Activated T-cell treated with anti-CD3 and anti-CD28 coated beads, Interleukin-2, amount 50 U/mL, for 4 hours (primary cell): ENCODE measurements around the gene ACBD6. TPM values are rescaled to one million over a fixed set of nuclear protein-coding genes. Genes with fewer than 3 reads are reported as not detected.

ENCODE experiments used
- ATAC-seq, 2 donors: fragments of 200-7000 bp; cut with Tn5 transposase; one replicate each; pipeline ENCODE4 v1.10.0; 2021
- DNase-seq: peaks from one replicate; pipeline ENCODE4 v3.0.0-alpha.2; 2020
- H3K27me3 Mint-ChIP-seq: one replicate; pipeline ENCODE4 v1.8.0; 2021; ENCODE audit warnings: low read depth, mixed read lengths
- H3K36me3 Mint-ChIP-seq: one replicate; pipeline ENCODE4 v1.8.0; 2022; ENCODE audit warnings: mixed read lengths; ENCODE audit not compliant: insufficient read depth
- H3K4me1 Mint-ChIP-seq: one replicate; pipeline ENCODE4 v1.8.0; 2021; ENCODE audit warnings: low read depth, mixed read lengths
- H3K4me3 Mint-ChIP-seq: one replicate; pipeline ENCODE4 v1.8.0; 2021; ENCODE audit warnings: mild to moderate bottlenecking, moderate library complexity, mixed read lengths
- H3K9me3 Mint-ChIP-seq: one replicate; pipeline ENCODE4 v1.8.0; 2021; ENCODE audit warnings: mixed read lengths
- total RNA-seq, 3 donors: library from RNA; stranded (reverse); gene quantifications; one replicate each; pipeline ENCODE4 v1.2.1, GENCODE V29; 2021

Gene ACBD6
- total RNA-seq, 3 donors from 2014 or later, result 54.9 to 63.6 (median 60.7) TPM

- Mint-ChIP-seq H3K4me1 (no peaks in the 10 kb centered on the region), H3K36me3 (peaks cover 48% of the 10 kb centered on the region), H3K4me3 (no peak overlapping the region), H3K27me3 (no peaks in the 10 kb centered on the region), H3K9me3 (no peaks in the 10 kb centered on the region)
- DNase-seq (no peak), ATAC-seq (no peak)
Observed at GRCh38 chr1:180282401-180283044, 219.9 kb downstream of the ACBD6 start.

- ATAC-seq (no peak), DNase-seq (no peak)
- Mint-ChIP-seq H3K4me3 (no peak overlapping the region), H3K9me3 (no peaks in the 10 kb centered on the region), H3K27me3 (no peaks in the 10 kb centered on the region), H3K4me1 (no peaks in the 10 kb centered on the region), H3K36me3 (peaks cover 48% of the 10 kb centered on the region)
Observed at GRCh38 chr1:180281490-180281889, 220.9 kb downstream of the ACBD6 start.

- DNase-seq (no peak), ATAC-seq (no peak)
- H3K27me3 Mint-ChIP-seq, result no peaks in the 10 kb centered on the region
- H3K4me1 Mint-ChIP-seq, result no peaks in the 10 kb centered on the region
- peaks cover 47% of the 10 kb centered on the region for H3K36me3 Mint-ChIP-seq
- no peaks in the 10 kb centered on the region for H3K9me3 Mint-ChIP-seq
- no peak overlapping the region for H3K4me3 Mint-ChIP-seq
Observed at GRCh38 chr1:180280617-180281016, 221.8 kb downstream of the ACBD6 start.

GRCh38 chr1:180279651-180280050, 222.7 kb downstream of the ACBD6 start:
- Mint-ChIP-seq H3K4me3 (no peak overlapping the region), H3K9me3 (no peaks in the 10 kb centered on the region), H3K27me3 (no peaks in the 10 kb centered on the region), H3K36me3 (peaks cover 46% of the 10 kb centered on the region), H3K4me1 (no peaks in the 10 kb centered on the region)
- DNase-seq (no peak), ATAC-seq (no peak)

- Mint-ChIP-seq H3K4me3 (no peak overlapping the region), H3K36me3 (peaks cover 42% of the 10 kb centered on the region), H3K27me3 (no peaks in the 10 kb centered on the region), H3K9me3 (no peaks in the 10 kb centered on the region), H3K4me1 (no peaks in the 10 kb centered on the region)
- no peak for ATAC-seq
- no peak for DNase-seq
Observed at GRCh38 chr1:180278596-180279395, 223.6 kb downstream of the ACBD6 start.

- Mint-ChIP-seq H3K9me3 (no peaks in the 10 kb centered on the region), H3K36me3 (peaks cover 37% of the 10 kb centered on the region), H3K4me1 (no peaks in the 10 kb centered on the region), H3K4me3 (no peak overlapping the region), H3K27me3 (no peaks in the 10 kb centered on the region)
- ATAC-seq, result no peak
- no peak for DNase-seq
Observed at GRCh38 chr1:180278194-180278515, 224.2 kb downstream of the ACBD6 start.

GRCh38 chr1:180277476-180278193, 224.7 kb downstream of the ACBD6 start:
- Mint-ChIP-seq H3K36me3 (peaks cover 37% of the 10 kb centered on the region), H3K4me3 (no peak overlapping the region), H3K27me3 (no peaks in the 10 kb centered on the region), H3K4me1 (no peaks in the 10 kb centered on the region), H3K9me3 (no peaks in the 10 kb centered on the region)
- ATAC-seq (no peak), DNase-seq (no peak)

- peaks cover 28% of the 10 kb centered on the region for H3K36me3 Mint-ChIP-seq
- no peak overlapping the region for H3K4me3 Mint-ChIP-seq
- H3K4me1 Mint-ChIP-seq, result no peaks in the 10 kb centered on the region
- no peaks in the 10 kb centered on the region for H3K9me3 Mint-ChIP-seq
- no peak for DNase-seq
- ATAC-seq, result no peak
- no peaks in the 10 kb centered on the region for H3K27me3 Mint-ChIP-seq
Observed at GRCh38 chr1:180275726-180276125, 226.7 kb downstream of the ACBD6 start.

- Mint-ChIP-seq H3K4me3 (no peak overlapping the region), H3K9me3 (no peaks in the 10 kb centered on the region), H3K4me1 (no peaks in the 10 kb centered on the region), H3K27me3 (no peaks in the 10 kb centered on the region), H3K36me3 (peaks cover 22% of the 10 kb centered on the region)
- DNase-seq (no peak), ATAC-seq (no peak)
Observed at GRCh38 chr1:180274221-180274620, 228.2 kb downstream of the ACBD6 start.

- no peak for ATAC-seq
- no peaks in the 10 kb centered on the region for H3K4me1 Mint-ChIP-seq
- H3K27me3 Mint-ChIP-seq, result no peaks in the 10 kb centered on the region
- no peak overlapping the region for H3K4me3 Mint-ChIP-seq
- peaks cover 15% of the 10 kb centered on the region for H3K36me3 Mint-ChIP-seq
- no peak for DNase-seq
- H3K9me3 Mint-ChIP-seq, result no peaks in the 10 kb centered on the region
Observed at GRCh38 chr1:180273066-180273465, 229.3 kb downstream of the ACBD6 start.

GRCh38 chr1:180272395-180272794, 230.0 kb downstream of the ACBD6 start:
- H3K36me3 Mint-ChIP-seq, result peaks cover 10% of the 10 kb centered on the region
- DNase-seq (no peak), ATAC-seq (no peak)
- no peaks in the 10 kb centered on the region for H3K9me3 Mint-ChIP-seq
- no peaks in the 10 kb centered on the region for H3K4me1 Mint-ChIP-seq
- H3K27me3 Mint-ChIP-seq, result no peaks in the 10 kb centered on the region
- no peak overlapping the region for H3K4me3 Mint-ChIP-seq

GRCh38 chr1:180271272-180272255, 230.8 kb downstream of the ACBD6 start:
- Mint-ChIP-seq H3K4me1 (no peaks in the 10 kb centered on the region), H3K36me3 (peaks cover 10% of the 10 kb centered on the region), H3K9me3 (no peaks in the 10 kb centered on the region), H3K27me3 (no peaks in the 10 kb centered on the region), H3K4me3 (no peak overlapping the region)
- ATAC-seq (no peak), DNase-seq (no peak)

- H3K9me3 Mint-ChIP-seq, result no peaks in the 10 kb centered on the region
Observed at GRCh38 chr1:180270530-180271271, 231.7 kb downstream of the ACBD6 start.

More at GRCh38 chr1:180270530-180271271, 231.7 kb downstream of the ACBD6 start:
- ATAC-seq, result no peak
- H3K4me3 Mint-ChIP-seq, result no peak overlapping the region
- DNase-seq, result no peak
- peaks cover 10% of the 10 kb centered on the region for H3K36me3 Mint-ChIP-seq
- no peaks in the 10 kb centered on the region for H3K4me1 Mint-ChIP-seq
- H3K27me3 Mint-ChIP-seq, result no peaks in the 10 kb centered on the region
